Measurements from ENCODE around the gene ZBTB7C.

The ZBTB7C gene

GRCh38 chr18:48238206-48238605 lies 171.0 kb downstream of the ZBTB7C start:
- no peak for TF ChIP-seq CTCF (IDR thresholded peaks at IDR 0.05; ENCODE audit: low read depth, low read length, missing control alignments)
- DNase-seq (ENCODE audit: extremely low read depth, low read depth), result no peak
- no peak overlapping the region for H3K4me3 ChIP-seq (replicated peaks; ENCODE audit: low read depth, low read length)

- TF ChIP-seq CTCF (IDR thresholded peaks at IDR 0.05; ENCODE audit: low read depth, low read length, missing control alignments), result no peak
- DNase-seq (ENCODE audit: extremely low read depth, low read depth), result no peak
- H3K4me3 ChIP-seq (replicated peaks; ENCODE audit: low read depth, low read length), result no peak overlapping the region
Measured at GRCh38 chr18:48236822-48237221, 172.4 kb downstream of the ZBTB7C start.

- H3K4me3 ChIP-seq (replicated peaks; ENCODE audit: low read depth, low read length), result no peak overlapping the region
- TF ChIP-seq CTCF (IDR thresholded peaks at IDR 0.05; ENCODE audit: low read depth, low read length, missing control alignments), result peak; percentile 61
- DNase-seq (ENCODE audit: extremely low read depth, low read depth), result no peak
Measured at GRCh38 chr18:48230467-48231113, 178.6 kb downstream of the ZBTB7C start.

GRCh38 chr18:48229552-48229981 lies 179.6 kb downstream of the ZBTB7C start:
- no peak for TF ChIP-seq CTCF (IDR thresholded peaks at IDR 0.05; ENCODE audit: low read depth, low read length, missing control alignments)
- DNase-seq (ENCODE audit: extremely low read depth, low read depth), result no peak

GRCh38 chr18:48228841-48229240 lies 180.3 kb downstream of the ZBTB7C start:
- no peak for TF ChIP-seq CTCF (IDR thresholded peaks at IDR 0.05; ENCODE audit: low read depth, low read length, missing control alignments)
- H3K4me3 ChIP-seq (replicated peaks; ENCODE audit: low read depth, low read length), result no peak overlapping the region
- DNase-seq (ENCODE audit: extremely low read depth, low read depth), result no peak

More at GRCh38 chr18:48229552-48229981, 179.6 kb downstream of the ZBTB7C start:
- H3K4me3 ChIP-seq (replicated peaks; ENCODE audit: low read depth, low read length), result no peak overlapping the region

GRCh38 chr18:48228301-48228715 lies 180.9 kb downstream of the ZBTB7C start:
- no peak for DNase-seq (ENCODE audit: extremely low read depth, low read depth)
- H3K4me3 ChIP-seq (replicated peaks; ENCODE audit: low read depth, low read length), result no peak overlapping the region
- no peak for TF ChIP-seq CTCF (IDR thresholded peaks at IDR 0.05; ENCODE audit: low read depth, low read length, missing control alignments)

GRCh38 chr18:48227206-48227605 lies 182.0 kb downstream of the ZBTB7C start:
- H3K4me3 ChIP-seq (replicated peaks; ENCODE audit: low read depth, low read length), result no peak overlapping the region
- no peak for TF ChIP-seq CTCF (IDR thresholded peaks at IDR 0.05; ENCODE audit: low read depth, low read length, missing control alignments)
- no peak for DNase-seq (ENCODE audit: extremely low read depth, low read depth)

Data from HFF-Myc (cell line).